Prostate gland (tissue), 2 donors: Measurements from ENCODE around the gene CENPV.

Experiments
- CTCF ChIP-seq, 4 experiments: fragments of 200-600 bp in 2 of 4; fragments of 450-650 bp in 2 of 4; sonication (generic) in 2 of 4; IDR thresholded peaks; 1 replicate in 3 of 4; 2 replicates in 1 of 4; pipeline ENCODE4 v1.5.1; 2016 to 2019; ENCODE audit warnings: antibody characterized with exemption in 4 of 4, mild to moderate bottlenecking in 2 of 4, moderate library complexity in 2 of 4
- POLR2AphosphoS5 ChIP-seq: sonication (generic); formaldehyde crosslinking; IDR thresholded peaks from one replicate; pipeline ENCODE4 v1.6.1; 2017; ENCODE audit warnings: antibody characterized with exemption

GRCh38 chr17:16325964-16326363, 27.3 kb downstream of the CENPV start:
- no peak for TF ChIP-seq CTCF (IDR thresholded peaks at IDR 0.05)
- TF ChIP-seq POLR2AphosphoS5: no peak
